GM12878 (cell line): ENCODE results near the gene ZSCAN22. TPM values are rescaled to one million over a fixed set of nuclear protein-coding genes. Genes with fewer than 3 reads are reported as not detected.
A peak's percentile ranks its signal among the peaks of the same experiment; 100 is the strongest.

Experiments
- ATAC-seq: fragments of 200-7000 bp; cut with Tn5 transposase; 3 replicates; pipeline ENCODE4 v1.9.1; 2020; ENCODE audit warnings: mild to moderate bottlenecking, moderate library complexity
- BruUV-seq: library from RNA; stranded (reverse); fragments of 400-500 nt; replicated peaks from 2 replicates; lab custom pipeline; 2021; lab: Mats Ljungman, UMichigan
- CTCF ChIA-PET: fragments of 300-600 bp; sonication (Branson Sonifier 250); formaldehyde crosslinking; extraction: SDS; loops from one replicate; lab custom pipeline; 2021; ENCODE audit warnings: inconsistent platforms; lab: Yijun Ruan, JAX
- POLR2A ChIA-PET: fragments of 350-600 bp; formaldehyde crosslinking; extraction: SDS; loops from one replicate; lab custom pipeline; 2021; ENCODE audit warnings: inconsistent platforms; lab: Charles Lee
- RAD21 ChIA-PET: fragments of 300-600 bp; sonication (Branson Sonifier 250); formaldehyde crosslinking; loops from one replicate; lab custom pipeline; 2023; ENCODE audit warnings: antibody characterized with exemption; ENCODE audit not compliant: unreplicated experiment; lab: Charles Lee
- SMC1A ChIA-PET: fragments of 300-600 bp; sonication (Branson Sonifier 250); formaldehyde crosslinking; loops from one replicate; lab custom pipeline; 2023; ENCODE audit not compliant: unreplicated experiment, uncharacterized antibody; lab: Charles Lee
- DNase-seq: peaks from one replicate; pipeline ENCODE4 v3.0.0-alpha.2; 2011; ENCODE audit warnings: low read depth, low spot score
- FAIRE-seq: peaks from 3 replicates; lab custom pipeline; 2011; peaks lifted over from hg19 to GRCh38; lab: Jason Lieb, UNC
- H2AFZ ChIP-seq: 2 replicates; pipeline ENCODE4 v1.6.0; 2011; ENCODE audit warnings: low read depth, low read length, control low read depth; ENCODE audit not compliant: control insufficient read depth
- H3K27ac ChIP-seq: 2 replicates; pipeline ENCODE4 v1.5.1; 2011; ENCODE audit warnings: control low read depth; ENCODE audit not compliant: control insufficient read depth, insufficient read depth
- H3K27me3 ChIP-seq, 2 experiments: replicated peaks in 1 of 2; 2 replicates each; pipeline versions ENCODE4 v1.6.0 to v1.6.1; 2011; ENCODE audit warnings: low read length in 1 of 2; ENCODE audit not compliant: control insufficient read depth in 2 of 2, insufficient read depth in 2 of 2
- H3K36me3 ChIP-seq, 2 experiments: 2 replicates each; pipeline ENCODE4 v1.5.1; 2011; ENCODE audit warnings: low read length in 1 of 2; ENCODE audit not compliant: control insufficient read depth in 2 of 2, insufficient read depth in 2 of 2
- H3K4me1 ChIP-seq: 2 replicates; pipeline ENCODE4 v1.6.1; 2011; ENCODE audit warnings: mild to moderate bottlenecking, low read length, moderate library complexity, mixed read lengths; ENCODE audit not compliant: control insufficient read depth, insufficient read depth
- H3K4me2 ChIP-seq: 2 replicates; pipeline ENCODE4 v1.6.0; 2011; ENCODE audit warnings: control low read depth; ENCODE audit not compliant: control insufficient read depth, insufficient read depth
- H3K4me3 ChIP-seq: fragments of 200-600 bp; sonication (generic); 2 replicates; pipeline ENCODE4 v1.5.1; 2016
- H3K79me2 ChIP-seq: 2 replicates; pipeline ENCODE4 v1.6.0; 2011; ENCODE audit warnings: low read length; ENCODE audit not compliant: control insufficient read depth, insufficient read depth
- H3K9ac ChIP-seq: 2 replicates; pipeline ENCODE4 v1.8.0; 2011; ENCODE audit warnings: low read length, control low read depth, mixed read lengths; ENCODE audit not compliant: control insufficient read depth, insufficient read depth
- H3K9me3 ChIP-seq: replicated peaks from 3 replicates; pipeline ENCODE4 v1.5.1; 2011; ENCODE audit warnings: mild to moderate bottlenecking, low read length; ENCODE audit not compliant: control insufficient read depth, insufficient read depth
- H4K20me1 ChIP-seq: 2 replicates; pipeline ENCODE4 v1.6.0; 2011; ENCODE audit not compliant: control insufficient read depth, insufficient read depth
- BHLHE40 ChIP-seq, 2 experiments: fragments of 450-650 bp in 1 of 2; IDR thresholded peaks; 2 replicates each; pipeline ENCODE4 v1.6.1; 2011 to 2017; ENCODE audit warnings: low read depth in 2 of 2, borderline replicate concordance in 1 of 2, improper control_type of control experiment in 1 of 2, low read length in 1 of 2, mild to moderate bottlenecking in 1 of 2
- BRCA1 ChIP-seq: IDR thresholded peaks from 2 replicates; pipeline ENCODE4 v1.6.1; 2011; ENCODE audit warnings: low read depth, low read length, improper control_type of control experiment
- EED ChIP-seq: sonication (generic); IDR thresholded peaks from 2 replicates; pipeline ENCODE4 v1.6.1; 2016; ENCODE audit warnings: antibody characterized with exemption, low read depth
- ESRRA ChIP-seq: IDR thresholded peaks from 2 replicates; pipeline ENCODE4 v1.6.1; 2012; ENCODE audit warnings: mild to moderate bottlenecking, low read length, improper control_type of control experiment
- FOS ChIP-seq: IDR thresholded peaks from 3 replicates; pipeline ENCODE4 v1.6.1; 2011; ENCODE audit warnings: borderline replicate concordance; ENCODE audit not compliant: insufficient read length; ENCODE audit errors: extremely low read depth
- IKZF1 ChIP-seq: fragments of 450-650 bp; conservative IDR thresholded peaks from 2 replicates; pipeline ENCODE4 v1.6.1; 2017; ENCODE audit warnings: antibody characterized with exemption, mild to moderate bottlenecking
- MEF2B ChIP-seq: fragments of 450-650 bp; IDR thresholded peaks from 2 replicates; pipeline ENCODE4 v1.6.1; 2018; ENCODE audit warnings: mild to moderate bottlenecking, moderate library complexity; ENCODE audit not compliant: partially characterized antibody, poor library complexity, severe bottlenecking
- MTA2 ChIP-seq: fragments of 450-650 bp; IDR thresholded peaks from 2 replicates; pipeline ENCODE4 v1.6.1; 2016; ENCODE audit warnings: low read depth, mild to moderate bottlenecking, moderate library complexity
- PAX5 ChIP-seq: IDR thresholded peaks from 2 replicates; pipeline ENCODE4 v1.6.1; 2011; ENCODE audit warnings: low read depth, low read length, borderline replicate concordance
- SMC3 ChIP-seq: IDR thresholded peaks from 2 replicates; pipeline ENCODE4 v1.6.1; 2011; ENCODE audit warnings: low read length, improper control_type of control experiment, borderline replicate concordance
- SP1 ChIP-seq: IDR thresholded peaks from one replicate; pipeline ENCODE4 v1.6.1; 2011; ENCODE audit warnings: low read depth, low read length
- TBL1XR1 ChIP-seq: IDR thresholded peaks from 2 replicates; pipeline ENCODE4 v1.6.1; 2012; ENCODE audit warnings: low read depth, low read length, improper control_type of control experiment
- TCF7 ChIP-seq: IDR thresholded peaks from 2 replicates; pipeline ENCODE4 v1.6.1; 2014; ENCODE audit warnings: antibody characterized with exemption, borderline replicate concordance
- ZNF622 ChIP-seq: fragments of 450-650 bp; IDR thresholded peaks from 2 replicates; pipeline ENCODE4 v1.6.1; 2017; ENCODE audit warnings: mild to moderate bottlenecking, inconsistent platforms
- WGBS: methylation state at CpG from one replicate; pipeline ENCODE4 v1.1.6; 2016; ENCODE audit warnings: low lambda C conversion rate; ENCODE audit not compliant: insufficient replicate concordance, insufficient coverage; ENCODE audit errors: missing lambda C conversion rate; 5-methylcytosine and 5-hydroxymethylcytosine counted together
- in situ Hi-C: fragments of 300-500 bp; cut with MboI; formaldehyde crosslinking; loops from 9 replicates; pipeline ENCODE4 v1.14.3; 2018; ENCODE audit warnings: mixed read lengths
- intact Hi-C: fragments of 100-400 bp; cut with micrococcal nuclease; formaldehyde crosslinking; loops from one replicate; pipeline ENCODE4 v1.14.2; 2022; ENCODE audit not compliant: unreplicated experiment
- polyA plus RNA-seq, 11 experiments: library from polyadenylated mRNA; depleted of rRNA in 4 of 11; unstranded in 6 of 11; stranded (reverse) in 5 of 11; fragments of >200 nt; fragmentation: Nextera tagmentation in 4 of 11; fragmentation: Illumina TruSeq in 1 of 11; extraction: Ambion mirVana in 4 of 11; extraction: Trizol in 1 of 11; gene quantifications; 1 replicate in 1 of 11; 2 replicates in 10 of 11; pipeline versions ENCODE4 v1.2.1 to v1.2.3, GENCODE V29; 2011 to 2016; ENCODE audit warnings: inconsistent platforms in 2 of 11, missing spikeins in 2 of 11, low read depth in 1 of 11
- total RNA-seq, 4 experiments: library from RNA; depleted of rRNA in 3 of 4; stranded (reverse); fragments of >200 nt in 3 of 4; fragmentation: Illumina TruSeq in 1 of 4; extraction: Trizol in 1 of 4; gene quantifications; 2 replicates each; pipeline versions ENCODE4 v1.2.1 to v1.2.3, GENCODE V29; 2013 to 2021
- TF ChIP-seq, protein P1 (sequence below): IDR thresholded peaks from 2 replicates; pipeline ENCODE4 v1.6.1; 2011; ENCODE audit warnings: borderline replicate concordance, low read depth, mild to moderate bottlenecking, moderate library complexity, low read length; ENCODE audit not compliant: insufficient read depth, poor library complexity, severe bottlenecking
- TF ChIP-seq, protein P2 (sequence below): IDR thresholded peaks from 2 replicates; pipeline ENCODE4 v1.6.1; 2012; ENCODE audit warnings: mild to moderate bottlenecking, low read depth, low read length
- TF ChIP-seq, protein P3 (sequence below): IDR thresholded peaks from 2 replicates; pipeline ENCODE4 v1.6.1; 2012; ENCODE audit warnings: low read depth, low read length, improper control_type of control experiment

The ZSCAN22 gene
- total and polyA plus RNA-seq, 10 of the 15 experiments (the other 5 are each of a cell fraction or from before 2014, with no cell fraction given): 0.49 to 3.9 (median 2.6) TPM

DNA sequence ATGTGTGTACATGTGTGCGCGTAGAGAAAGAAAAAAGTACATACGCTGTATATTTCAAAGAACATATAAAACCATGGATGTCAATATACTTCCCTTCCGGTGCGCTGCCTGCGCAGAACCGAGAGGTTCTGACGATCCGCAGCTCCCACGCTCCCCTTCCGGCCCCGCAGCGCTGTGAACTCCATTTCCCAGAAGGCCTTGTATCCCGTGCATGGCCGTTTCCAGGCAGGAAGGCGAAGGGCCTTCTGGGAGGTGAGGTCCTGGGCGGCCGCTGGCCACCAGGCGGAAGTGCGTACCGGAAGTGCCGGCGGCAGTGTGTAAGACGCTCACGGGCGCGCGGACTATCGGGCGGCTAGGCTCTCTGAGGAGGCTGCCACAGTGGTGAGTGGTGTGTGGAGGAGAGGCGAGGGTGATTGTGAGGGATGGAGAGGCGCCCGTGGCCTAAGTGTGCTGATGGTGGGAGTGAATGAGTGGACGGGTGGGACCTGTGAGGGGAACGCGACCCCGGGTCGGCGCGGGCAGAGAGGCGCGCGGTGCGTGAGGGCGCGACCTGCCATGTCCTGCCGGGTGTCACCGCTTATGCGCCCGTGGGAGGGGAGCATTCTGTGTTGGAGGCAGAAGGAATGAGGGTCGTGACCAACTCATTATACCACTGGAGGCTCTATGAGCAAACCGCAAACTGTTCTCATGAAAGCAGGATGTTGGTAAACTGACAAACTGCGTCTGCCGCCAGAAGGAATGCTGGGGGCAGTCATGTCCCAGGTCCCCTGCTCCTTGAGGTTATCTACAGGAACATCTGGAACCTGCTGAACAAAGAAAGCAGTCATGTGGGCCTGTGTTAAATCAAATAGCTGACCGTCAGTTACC lies 21.5 kb upstream of the ZSCAN22 start, which contains the start of gene ERVK3-1:
Gene ERVK3-1 (plus strand): TSS at position 313 of the 867 bp plus-strand sequence. CDS start 6,792 bp downstream, outside the sequence.
- peak; percentile 99 for FAIRE-seq
- Histone ChIP-seq H4K20me1 (no peaks in the 10 kb centered on the region), H3K79me2 (peaks cover 24% of the 10 kb centered on the region), H3K27me3 (no peaks in the 10 kb centered on the region), H3K9ac (peak within 1 kb of the TSS; percentile 73), H3K4me1 (0 out of 2 replicates have a peak, but pooled peaks cover 3% of the 10 kb centered on the region), H3K27ac (peak within 1 kb of the TSS; percentile 92), H3K9me3 (peaks cover 2% of the 10 kb centered on the region; the same call in 1 of the 3 replicates), H3K4me2 (peak within 1 kb of the TSS; percentile 84), H3K36me3 (peaks cover 0 to 22% of the 10 kb centered on the region in 2 experiments; a peak in 3 of 4 replicates), H3K4me3 (peak within 1 kb of the TSS; percentile 97), H2AFZ (peak within 1 kb of the TSS; percentile 93)
- 1% methylated on average over 55 of the region's 55 CpGs for WGBS
- DNase-seq: peak; percentile 91
- intact Hi-C loops: loop anchor here (2.0 to 10.0 kb wide), 2 partner anchors 22 to 80 kb away; partner anchors contain the start of genes ZNF544 and ZSCAN22
- SMC1A ChIA-PET: interaction anchor here (1.0 to 1.8 kb wide), 4 partner anchors 8 to 59 kb away, joined by 3 to 5 read pairs (median 4); no protein-coding TSS in a partner anchor
- in situ Hi-C loops: no loop called here
- CTCF ChIA-PET: interaction anchor here (1.1 kb wide), 1 partner anchor 76 kb away, joined by 3 read pairs; the partner anchor contains the start of gene ZNF544
- no TSS peak for BruUV-seq
- POLR2A ChIA-PET: interaction anchor here (0.7 to 2.0 kb wide), 6 partner anchors 8 to 158 kb away, joined by 3 to 7 read pairs (median 4); partner anchors contain the start of genes ZNF544 and ZSCAN22
- RAD21 ChIA-PET: interaction anchor here (0.5 to 1.5 kb wide), 3 partner anchors 18 to 1022 kb away, joined by 3 to 6 read pairs (median 4); partner anchors contain the start of gene ZSCAN22
- peak; percentile 98 for ATAC-seq
- no peak; the same call in 1 of the 2 replicates for TF ChIP-seq EED
- TF ChIP-seq ESRRA: no peak
- no peak for TF ChIP-seq PAX5
- TF ChIP-seq FOS: no peak
- TF ChIP-seq, protein P1, sequence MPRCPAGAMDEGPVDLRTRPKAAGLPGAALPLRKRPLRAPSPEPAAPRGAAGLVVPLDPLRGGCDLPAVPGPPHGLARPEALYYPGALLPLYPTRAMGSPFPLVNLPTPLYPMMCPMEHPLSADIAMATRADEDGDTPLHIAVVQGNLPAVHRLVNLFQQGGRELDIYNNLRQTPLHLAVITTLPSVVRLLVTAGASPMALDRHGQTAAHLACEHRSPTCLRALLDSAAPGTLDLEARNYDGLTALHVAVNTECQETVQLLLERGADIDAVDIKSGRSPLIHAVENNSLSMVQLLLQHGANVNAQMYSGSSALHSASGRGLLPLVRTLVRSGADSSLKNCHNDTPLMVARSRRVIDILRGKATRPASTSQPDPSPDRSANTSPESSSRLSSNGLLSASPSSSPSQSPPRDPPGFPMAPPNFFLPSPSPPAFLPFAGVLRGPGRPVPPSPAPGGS: peak; percentile 12
- TF ChIP-seq BHLHE40 (IDR thresholded peaks at IDR 0.05; ENCODE audit: borderline replicate concordance in 1 of 2, low read depth in 2 of 2, low read length in 1 of 2): peak; percentile 84 to 91; a peak in 3 of 4 replicates
- TF ChIP-seq IKZF1: peak; percentile 98
- no peak for TF ChIP-seq MEF2B
- TF ChIP-seq SP1: peak; percentile 38
- TF ChIP-seq, protein P2, sequence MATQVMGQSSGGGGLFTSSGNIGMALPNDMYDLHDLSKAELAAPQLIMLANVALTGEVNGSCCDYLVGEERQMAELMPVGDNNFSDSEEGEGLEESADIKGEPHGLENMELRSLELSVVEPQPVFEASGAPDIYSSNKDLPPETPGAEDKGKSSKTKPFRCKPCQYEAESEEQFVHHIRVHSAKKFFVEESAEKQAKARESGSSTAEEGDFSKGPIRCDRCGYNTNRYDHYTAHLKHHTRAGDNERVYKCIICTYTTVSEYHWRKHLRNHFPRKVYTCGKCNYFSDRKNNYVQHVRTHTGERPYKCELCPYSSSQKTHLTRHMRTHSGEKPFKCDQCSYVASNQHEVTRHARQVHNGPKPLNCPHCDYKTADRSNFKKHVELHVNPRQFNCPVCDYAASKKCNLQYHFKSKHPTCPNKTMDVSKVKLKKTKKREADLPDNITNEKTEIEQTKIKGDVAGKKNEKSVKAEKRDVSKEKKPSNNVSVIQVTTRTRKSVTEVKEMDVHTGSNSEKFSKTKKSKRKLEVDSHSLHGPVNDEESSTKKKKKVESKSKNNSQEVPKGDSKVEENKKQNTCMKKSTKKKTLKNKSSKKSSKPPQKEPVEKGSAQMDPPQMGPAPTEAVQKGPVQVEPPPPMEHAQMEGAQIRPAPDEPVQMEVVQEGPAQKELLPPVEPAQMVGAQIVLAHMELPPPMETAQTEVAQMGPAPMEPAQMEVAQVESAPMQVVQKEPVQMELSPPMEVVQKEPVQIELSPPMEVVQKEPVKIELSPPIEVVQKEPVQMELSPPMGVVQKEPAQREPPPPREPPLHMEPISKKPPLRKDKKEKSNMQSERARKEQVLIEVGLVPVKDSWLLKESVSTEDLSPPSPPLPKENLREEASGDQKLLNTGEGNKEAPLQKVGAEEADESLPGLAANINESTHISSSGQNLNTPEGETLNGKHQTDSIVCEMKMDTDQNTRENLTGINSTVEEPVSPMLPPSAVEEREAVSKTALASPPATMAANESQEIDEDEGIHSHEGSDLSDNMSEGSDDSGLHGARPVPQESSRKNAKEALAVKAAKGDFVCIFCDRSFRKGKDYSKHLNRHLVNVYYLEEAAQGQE: no peak
- no peak for TF ChIP-seq ZNF622
- no peak for TF ChIP-seq TCF7
- TF ChIP-seq MTA2: no peak
- no peak for TF ChIP-seq SMC3
- no peak for TF ChIP-seq BRCA1
- TF ChIP-seq TBL1XR1: no peak
- TF ChIP-seq, protein P3, sequence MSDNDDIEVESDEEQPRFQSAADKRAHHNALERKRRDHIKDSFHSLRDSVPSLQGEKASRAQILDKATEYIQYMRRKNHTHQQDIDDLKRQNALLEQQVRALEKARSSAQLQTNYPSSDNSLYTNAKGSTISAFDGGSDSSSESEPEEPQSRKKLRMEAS: peak; percentile 61; the same call in 1 of the 2 replicates
